ENCODE measurements around the gene SYPL1.

SYPL1 gene

DNA sequence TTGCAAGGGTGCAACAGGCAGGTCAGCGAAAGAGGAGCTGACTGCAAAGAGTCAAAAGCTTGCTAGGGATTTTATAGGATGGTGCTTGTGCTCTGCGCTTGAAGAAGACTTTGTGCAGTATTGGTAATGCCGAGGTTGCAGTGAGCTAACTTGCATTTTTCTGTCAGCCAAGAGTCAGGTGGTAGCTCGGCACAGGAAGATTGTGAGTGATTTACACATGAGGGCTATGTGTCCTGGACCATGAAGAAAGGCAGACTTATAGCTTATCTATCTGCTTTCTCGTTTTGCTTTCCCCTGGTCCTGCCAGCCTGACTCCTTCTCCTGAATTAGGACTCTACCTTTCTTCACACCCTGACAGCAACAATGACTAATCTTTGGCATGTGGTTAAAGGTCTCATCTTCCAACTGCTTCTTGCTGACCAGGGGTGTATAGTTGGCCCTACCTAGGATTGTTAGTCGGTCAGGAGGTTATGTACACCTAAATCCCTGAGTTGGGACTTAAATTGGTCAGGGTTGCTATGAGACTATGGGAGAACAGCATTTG, 4.1 kb upstream of the SYPL1 start:
- Histone ChIP-seq H3K27ac (ENCODE audit: low read depth, low read length) (peak overlapping the region; percentile 79), H3K79me2 (ENCODE audit: control insufficient read depth, low read length) (peaks cover 24% of the 10 kb centered on the region), H3K9me3 (ENCODE audit: control insufficient read depth, insufficient read depth, low read length) (no peaks in the 10 kb centered on the region), H3K4me3 (ENCODE audit: low read length) (peak overlapping the region; percentile 63), H4K20me1 (ENCODE audit: control insufficient read depth, insufficient read depth, low read depth, low read length) (no peaks in the 10 kb centered on the region), H3K9me2 (replicated peaks; ENCODE audit: control insufficient read depth, low read length) (no peaks in the 10 kb centered on the region), H3K27me3 (ENCODE audit: control insufficient read depth, low read length) (no peaks in the 10 kb centered on the region), H3F3A (ENCODE audit: control insufficient read depth, insufficient read depth) (peaks cover 34% of the 10 kb centered on the region), H3K4me1 (ENCODE audit: control insufficient read depth, low read length) (peaks cover 74% of the 10 kb centered on the region), H3K4me2 (ENCODE audit: low read length) (peak overlapping the region; percentile 86), H3K36me3 (ENCODE audit: control insufficient read depth, low read length) (peaks cover 11% of the 10 kb centered on the region)
- no peak for TF ChIP-seq EZH2phosphoT487 (IDR thresholded peaks at IDR 0.05; ENCODE audit: borderline replicate concordance, low read length)
- TF ChIP-seq, protein P1, sequence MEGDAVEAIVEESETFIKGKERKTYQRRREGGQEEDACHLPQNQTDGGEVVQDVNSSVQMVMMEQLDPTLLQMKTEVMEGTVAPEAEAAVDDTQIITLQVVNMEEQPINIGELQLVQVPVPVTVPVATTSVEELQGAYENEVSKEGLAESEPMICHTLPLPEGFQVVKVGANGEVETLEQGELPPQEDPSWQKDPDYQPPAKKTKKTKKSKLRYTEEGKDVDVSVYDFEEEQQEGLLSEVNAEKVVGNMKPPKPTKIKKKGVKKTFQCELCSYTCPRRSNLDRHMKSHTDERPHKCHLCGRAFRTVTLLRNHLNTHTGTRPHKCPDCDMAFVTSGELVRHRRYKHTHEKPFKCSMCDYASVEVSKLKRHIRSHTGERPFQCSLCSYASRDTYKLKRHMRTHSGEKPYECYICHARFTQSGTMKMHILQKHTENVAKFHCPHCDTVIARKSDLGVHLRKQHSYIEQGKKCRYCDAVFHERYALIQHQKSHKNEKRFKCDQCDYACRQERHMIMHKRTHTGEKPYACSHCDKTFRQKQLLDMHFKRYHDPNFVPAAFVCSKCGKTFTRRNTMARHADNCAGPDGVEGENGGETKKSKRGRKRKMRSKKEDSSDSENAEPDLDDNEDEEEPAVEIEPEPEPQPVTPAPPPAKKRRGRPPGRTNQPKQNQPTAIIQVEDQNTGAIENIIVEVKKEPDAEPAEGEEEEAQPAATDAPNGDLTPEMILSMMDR (IDR thresholded peaks at IDR 0.05; ENCODE audit: low read depth, low read length, poor library complexity, severe bottlenecking) = no peak

GRCh38 chr7:106114716-106115383, 2.7 kb upstream of the SYPL1 start:
- Histone ChIP-seq H3K27ac (ENCODE audit: low read depth, low read length) (peak overlapping the region; percentile 79), H3K4me1 (ENCODE audit: control insufficient read depth, low read length) (peaks cover 68% of the 10 kb centered on the region), H3K4me2 (ENCODE audit: low read length) (peak overlapping the region; percentile 86), H4K20me1 (ENCODE audit: control insufficient read depth, insufficient read depth, low read depth, low read length) (peaks cover 6% of the 10 kb centered on the region), H3F3A (ENCODE audit: control insufficient read depth, insufficient read depth) (peaks cover 43% of the 10 kb centered on the region), H3K27me3 (ENCODE audit: control insufficient read depth, low read length) (no peaks in the 10 kb centered on the region), H3K9me3 (ENCODE audit: control insufficient read depth, insufficient read depth, low read length) (no peaks in the 10 kb centered on the region), H3K36me3 (ENCODE audit: control insufficient read depth, low read length) (peaks cover 25% of the 10 kb centered on the region), H3K4me3 (ENCODE audit: low read length) (peak overlapping the region; percentile 55), H3K79me2 (ENCODE audit: control insufficient read depth, low read length) (peaks cover 38% of the 10 kb centered on the region), H3K9me2 (replicated peaks; ENCODE audit: control insufficient read depth, low read length) (no peaks in the 10 kb centered on the region)
- no peak for TF ChIP-seq EZH2phosphoT487 (IDR thresholded peaks at IDR 0.05; ENCODE audit: borderline replicate concordance, low read length)
- TF ChIP-seq, protein P1 (IDR thresholded peaks at IDR 0.05; ENCODE audit: low read depth, low read length, poor library complexity, severe bottlenecking) = no peak

- Histone ChIP-seq H3K36me3 (ENCODE audit: control insufficient read depth, low read length) (peaks cover 42% of the 10 kb centered on the region), H3K4me3 (ENCODE audit: low read length) (peak overlapping the region; percentile 81), H3K27me3 (ENCODE audit: control insufficient read depth, low read length) (no peaks in the 10 kb centered on the region), H3K79me2 (ENCODE audit: control insufficient read depth, low read length) (peaks cover 57% of the 10 kb centered on the region), H3K4me2 (ENCODE audit: low read length) (peak overlapping the region; percentile 89), H3K9me2 (replicated peaks; ENCODE audit: control insufficient read depth, low read length) (no peaks in the 10 kb centered on the region), H4K20me1 (ENCODE audit: control insufficient read depth, insufficient read depth, low read depth, low read length) (peaks cover 20% of the 10 kb centered on the region), H3K9me3 (ENCODE audit: control insufficient read depth, insufficient read depth, low read length) (no peaks in the 10 kb centered on the region), H3F3A (ENCODE audit: control insufficient read depth, insufficient read depth) (peaks cover 43% of the 10 kb centered on the region), H3K4me1 (ENCODE audit: control insufficient read depth, low read length) (peaks cover 78% of the 10 kb centered on the region), H3K27ac (ENCODE audit: low read depth, low read length) (peak overlapping the region; percentile 79)
- TF ChIP-seq, protein P1 (IDR thresholded peaks at IDR 0.05; ENCODE audit: low read depth, low read length, poor library complexity, severe bottlenecking) = no peak
- no peak for TF ChIP-seq EZH2phosphoT487 (IDR thresholded peaks at IDR 0.05; ENCODE audit: borderline replicate concordance, low read length)
These were observed 885 bp upstream of the SYPL1 start for GRCh38 chr7:106112972-106113421.

Measured in DOHH2 (cell line).